Activated naive CD8-positive, alpha-beta T cell treated with anti-CD3 and anti-CD28 coated beads, Interleukin-2, amount 50 U/mL, for 24 hours (primary cell): Measurements from ENCODE around the gene FRMPD4.

Source experiments
- ATAC-seq: fragments of 150-1000 bp; cut with Tn5 transposase; one replicate; pipeline ENCODE4 v1.10.0; 2021
- DNase-seq: peaks from one replicate; pipeline ENCODE4 v3.0.0; 2021
- H3K27ac Mint-ChIP-seq: one replicate; pipeline ENCODE4 v1.8.0; 2021; ENCODE audit warnings: mild to moderate bottlenecking, mixed read lengths
- H3K27me3 Mint-ChIP-seq: one replicate; pipeline ENCODE4 v1.8.0; 2021; ENCODE audit warnings: mixed read lengths
- H3K36me3 Mint-ChIP-seq: one replicate; pipeline ENCODE4 v1.8.0; 2021; ENCODE audit warnings: low read depth, mixed read lengths
- H3K4me1 Mint-ChIP-seq: one replicate; pipeline ENCODE4 v1.8.0; 2021; ENCODE audit warnings: mixed read lengths
- H3K4me3 Mint-ChIP-seq: one replicate; pipeline ENCODE4 v1.8.0; 2021; ENCODE audit warnings: mild to moderate bottlenecking, moderate library complexity, mixed read lengths
- H3K9me3 Mint-ChIP-seq: one replicate; pipeline ENCODE4 v1.8.0; 2021; ENCODE audit warnings: mixed read lengths

FRMPD4 gene

GRCh38 chrX:12237131-12237530 lies 98.9 kb downstream of the FRMPD4 start:
- H3K4me3 Mint-ChIP-seq: no peak overlapping the region
- H3K27me3 Mint-ChIP-seq: no peaks in the 10 kb centered on the region
- no peaks in the 10 kb centered on the region for H3K9me3 Mint-ChIP-seq
- H3K4me1 Mint-ChIP-seq: no peaks in the 10 kb centered on the region
- no peaks in the 10 kb centered on the region for H3K36me3 Mint-ChIP-seq
- no peak for ATAC-seq
- H3K27ac Mint-ChIP-seq: no peak overlapping the region
- DNase-seq: no peak

- Mint-ChIP-seq H3K4me3 (no peak overlapping the region), H3K9me3 (no peaks in the 10 kb centered on the region), H3K36me3 (no peaks in the 10 kb centered on the region), H3K4me1 (no peaks in the 10 kb centered on the region), H3K27me3 (no peaks in the 10 kb centered on the region), H3K27ac (no peak overlapping the region)
- no peak for ATAC-seq
- DNase-seq: no peak
Measured at GRCh38 chrX:12237771-12238170, 99.5 kb downstream of the FRMPD4 start.

DNA sequence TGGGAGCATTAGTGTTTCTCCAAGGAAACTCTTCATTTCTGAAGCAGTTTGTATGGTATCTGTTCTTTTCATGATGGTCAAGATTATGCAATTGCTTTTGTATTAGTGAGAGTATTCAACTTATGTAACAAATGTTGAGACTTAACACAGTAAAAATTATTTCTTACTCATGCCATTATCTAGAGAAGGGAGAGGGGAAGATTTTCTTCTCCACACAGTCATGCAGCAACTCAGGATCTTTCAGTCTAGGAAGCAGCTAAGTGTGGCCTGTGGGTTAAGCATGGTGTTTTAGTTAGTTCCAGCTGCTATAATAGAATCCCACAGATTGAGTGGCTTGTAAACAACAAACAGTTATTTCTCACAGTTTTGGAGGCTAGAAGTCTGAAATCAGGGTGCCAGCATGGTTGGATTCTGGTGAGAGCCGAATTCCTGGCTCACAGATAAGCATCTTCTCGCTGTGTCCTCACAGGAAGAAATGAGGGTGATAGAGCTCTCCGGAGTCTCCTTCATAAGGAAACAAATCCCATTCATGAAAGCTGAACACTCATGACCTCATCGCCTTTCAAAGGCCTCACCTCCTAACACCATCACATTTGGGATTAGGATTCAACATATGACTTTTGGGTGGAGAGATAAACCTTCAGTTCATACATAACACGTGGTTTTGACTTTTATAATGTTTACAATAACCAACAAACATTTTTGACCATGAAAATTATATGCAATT lies 101.2 kb downstream of the FRMPD4 start:
- no peaks in the 10 kb centered on the region for H3K9me3 Mint-ChIP-seq
- H3K4me3 Mint-ChIP-seq: no peak overlapping the region
- no peak for ATAC-seq
- no peak overlapping the region for H3K27ac Mint-ChIP-seq
- H3K27me3 Mint-ChIP-seq: no peaks in the 10 kb centered on the region
- H3K36me3 Mint-ChIP-seq: no peaks in the 10 kb centered on the region
- no peak for DNase-seq
- no peaks in the 10 kb centered on the region for H3K4me1 Mint-ChIP-seq

GRCh38 chrX:12240491-12240890 lies 102.2 kb downstream of the FRMPD4 start:
- no peaks in the 10 kb centered on the region for H3K36me3 Mint-ChIP-seq
- no peaks in the 10 kb centered on the region for H3K9me3 Mint-ChIP-seq
- no peaks in the 10 kb centered on the region for H3K4me1 Mint-ChIP-seq
- H3K27ac Mint-ChIP-seq: no peak overlapping the region
- no peak for ATAC-seq
- no peaks in the 10 kb centered on the region for H3K27me3 Mint-ChIP-seq
- DNase-seq: no peak
- no peak overlapping the region for H3K4me3 Mint-ChIP-seq

DNA sequence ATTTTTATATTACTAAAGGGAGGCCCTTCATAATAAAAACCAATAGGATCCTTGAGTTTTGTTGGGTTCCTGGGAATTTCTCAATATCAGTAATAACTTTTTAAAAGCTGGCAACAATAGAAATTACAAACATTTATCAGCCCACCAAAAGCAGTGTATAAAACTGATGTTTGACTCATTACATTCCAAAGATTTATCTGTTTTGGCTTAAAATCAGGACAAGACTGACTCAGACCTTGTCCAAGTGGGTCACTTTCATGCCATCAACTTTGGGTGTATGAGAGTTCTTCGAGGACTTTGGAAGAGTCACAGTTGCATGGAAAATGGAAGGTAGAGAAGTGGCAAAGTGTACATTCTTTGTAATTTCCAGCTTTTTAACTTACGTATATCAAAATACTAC lies 102.8 kb downstream of the FRMPD4 start:
- no peaks in the 10 kb centered on the region for H3K27me3 Mint-ChIP-seq

DNA sequence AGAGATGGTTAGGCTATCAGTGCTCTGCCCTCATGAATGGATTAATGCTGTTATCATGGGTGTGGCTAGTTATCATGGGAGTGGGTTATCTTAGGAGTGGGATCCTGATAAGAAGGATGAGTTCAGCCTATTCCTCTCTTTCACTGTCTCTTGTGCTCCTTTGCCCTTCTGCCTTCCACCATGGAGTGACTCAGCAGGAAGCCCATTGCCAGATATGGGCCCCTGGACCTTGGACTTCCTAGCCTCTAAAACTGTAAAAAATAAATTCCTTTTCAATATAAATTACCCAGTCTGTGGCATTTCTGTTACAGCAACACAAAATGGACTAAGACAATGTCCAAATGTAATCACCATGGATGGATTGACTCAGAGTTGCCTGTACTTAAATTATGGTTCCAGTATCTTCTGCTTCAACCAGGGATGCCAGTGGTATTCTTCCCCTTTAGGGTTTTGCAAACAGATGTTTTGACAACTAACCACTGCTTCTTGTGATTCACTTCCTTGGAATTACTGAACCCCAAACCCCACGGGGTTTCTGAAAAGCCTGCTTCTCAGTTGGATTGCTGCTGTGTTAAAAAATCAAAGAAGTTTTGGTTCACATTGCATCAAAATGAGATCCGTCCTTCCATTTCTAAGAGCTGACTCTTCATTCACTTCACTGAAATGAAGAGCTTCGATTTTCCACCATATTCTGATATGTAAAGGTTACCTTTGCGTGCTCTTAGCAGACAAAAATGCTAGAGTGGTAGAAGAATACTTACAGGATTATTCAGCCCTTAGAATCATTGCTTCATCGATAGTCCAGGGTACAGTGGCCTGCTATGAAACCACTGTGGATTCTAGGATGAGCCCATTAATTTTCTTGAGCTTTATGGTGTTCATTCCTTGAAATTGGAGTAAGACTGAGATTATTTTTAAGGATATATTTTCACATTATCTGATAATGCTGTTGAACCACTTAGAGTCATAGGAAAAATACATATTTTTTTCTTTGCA lies 107.7 kb downstream of the FRMPD4 start:
- no peaks in the 10 kb centered on the region for H3K36me3 Mint-ChIP-seq
- H3K27me3 Mint-ChIP-seq: no peaks in the 10 kb centered on the region
- no peak overlapping the region for H3K4me3 Mint-ChIP-seq
- ATAC-seq: no peak
- DNase-seq: no peak
- H3K4me1 Mint-ChIP-seq: no peaks in the 10 kb centered on the region
- no peaks in the 10 kb centered on the region for H3K9me3 Mint-ChIP-seq
- no peak overlapping the region for H3K27ac Mint-ChIP-seq

More for the DNA sequence above, 102.8 kb downstream of the FRMPD4 start:
- H3K9me3 Mint-ChIP-seq: no peaks in the 10 kb centered on the region
- H3K4me3 Mint-ChIP-seq: no peak overlapping the region
- no peak overlapping the region for H3K27ac Mint-ChIP-seq
- H3K36me3 Mint-ChIP-seq: no peaks in the 10 kb centered on the region
- DNase-seq: no peak
- ATAC-seq: no peak
- H3K4me1 Mint-ChIP-seq: no peaks in the 10 kb centered on the region

DNA sequence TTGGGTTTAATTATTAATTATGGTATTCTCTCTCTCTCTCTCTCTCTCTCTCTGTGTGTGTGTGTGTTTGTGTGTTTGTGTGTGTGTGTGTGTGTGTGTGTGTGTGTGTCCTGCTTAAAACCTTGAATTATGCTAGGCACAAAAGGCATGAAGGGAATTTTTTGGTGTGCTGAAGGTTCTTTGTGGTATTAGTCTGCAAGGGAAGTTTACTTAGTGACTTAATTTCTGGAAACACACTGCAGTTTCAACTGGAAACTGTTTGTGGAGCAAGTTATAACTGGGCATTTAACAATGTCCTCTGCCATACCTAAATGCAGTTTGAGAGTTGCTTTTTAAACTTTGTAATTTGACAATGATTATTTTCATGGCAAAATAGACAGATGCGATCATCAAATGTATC lies 111.7 kb downstream of the FRMPD4 start:
- DNase-seq (no peak), ATAC-seq (no peak)
- Mint-ChIP-seq H3K27me3 (no peaks in the 10 kb centered on the region), H3K4me3 (no peak overlapping the region), H3K27ac (no peak overlapping the region), H3K4me1 (no peaks in the 10 kb centered on the region), H3K36me3 (no peaks in the 10 kb centered on the region), H3K9me3 (no peaks in the 10 kb centered on the region)

DNA sequence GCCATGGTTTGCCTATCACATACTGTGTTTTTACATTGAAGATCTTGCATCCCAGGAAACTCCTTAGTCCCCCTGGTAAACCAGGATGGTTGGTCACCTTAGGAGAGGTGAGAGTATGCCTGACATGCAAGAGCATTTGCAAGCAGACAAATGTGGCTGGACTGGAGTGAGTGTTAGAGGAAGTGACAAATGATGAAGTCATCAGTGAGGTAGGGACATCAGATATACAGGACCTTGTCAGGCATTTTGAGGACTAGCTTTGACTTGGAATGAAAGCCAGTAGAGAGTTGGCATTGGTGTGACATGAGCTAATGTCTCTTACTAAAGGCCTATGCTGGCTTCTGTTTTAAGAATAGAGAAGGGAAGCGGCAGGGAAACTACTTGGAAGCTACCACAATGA lies 124.9 kb downstream of the FRMPD4 start:
- H3K4me3 Mint-ChIP-seq: no peak overlapping the region
- ATAC-seq (no peak), DNase-seq (no peak)
- no peaks in the 10 kb centered on the region for H3K9me3 Mint-ChIP-seq
- peaks cover 4% of the 10 kb centered on the region for H3K27me3 Mint-ChIP-seq
- no peak overlapping the region for H3K27ac Mint-ChIP-seq
- no peaks in the 10 kb centered on the region for H3K4me1 Mint-ChIP-seq
- H3K36me3 Mint-ChIP-seq: no peaks in the 10 kb centered on the region

DNA sequence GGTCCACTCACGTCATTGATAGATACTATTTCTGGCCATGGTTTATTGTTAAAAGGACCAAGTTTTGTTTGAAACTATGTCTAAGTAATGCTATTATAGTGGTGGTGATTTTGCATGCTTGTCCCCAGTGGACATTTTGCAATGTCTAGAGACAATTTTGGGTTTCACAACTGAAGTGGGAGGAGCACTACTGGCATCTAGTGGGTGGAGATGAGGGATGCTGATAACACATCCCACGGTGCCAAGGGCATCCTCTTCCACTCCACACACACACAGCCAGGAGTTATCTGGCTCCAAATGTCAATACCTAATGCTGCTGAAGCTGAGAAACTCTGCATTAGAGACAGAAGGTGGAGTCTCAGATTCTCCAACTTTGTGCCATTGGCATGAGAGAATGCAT lies 131.2 kb downstream of the FRMPD4 start:
- no peak overlapping the region for H3K27ac Mint-ChIP-seq

GRCh38 chrX:12278151-12278550 lies 139.9 kb downstream of the FRMPD4 start:
- ATAC-seq: no peak
- no peaks in the 10 kb centered on the region for H3K36me3 Mint-ChIP-seq
- H3K27ac Mint-ChIP-seq: no peak overlapping the region
- no peak overlapping the region for H3K4me3 Mint-ChIP-seq
- no peaks in the 10 kb centered on the region for H3K27me3 Mint-ChIP-seq
- no peak for DNase-seq
- H3K9me3 Mint-ChIP-seq: no peaks in the 10 kb centered on the region
- no peaks in the 10 kb centered on the region for H3K4me1 Mint-ChIP-seq

More for the DNA sequence above, 131.2 kb downstream of the FRMPD4 start:
- Mint-ChIP-seq H3K9me3 (no peaks in the 10 kb centered on the region), H3K36me3 (no peaks in the 10 kb centered on the region), H3K27me3 (no peaks in the 10 kb centered on the region), H3K4me3 (no peak overlapping the region), H3K4me1 (no peaks in the 10 kb centered on the region)
- DNase-seq (no peak), ATAC-seq (no peak)

DNA sequence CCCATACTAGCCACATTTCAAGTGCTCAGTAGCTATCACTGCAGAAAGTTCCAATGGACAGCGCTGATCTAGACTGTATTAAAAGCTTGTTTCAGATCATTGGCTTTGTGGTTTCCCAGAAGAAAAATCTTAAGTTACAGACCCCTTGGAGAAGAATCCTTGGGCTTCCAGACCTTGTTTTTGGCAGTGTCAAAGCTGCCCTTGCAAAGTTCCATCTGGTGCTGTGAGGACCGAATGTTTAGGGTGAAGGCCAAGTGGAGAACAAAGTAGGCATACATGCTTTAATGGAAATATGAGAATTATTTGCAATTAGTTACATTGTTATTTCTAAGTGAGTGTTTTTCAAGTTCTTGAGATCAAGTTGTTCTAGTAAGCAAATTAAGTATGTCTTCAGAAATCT lies 144.7 kb downstream of the FRMPD4 start:
- Mint-ChIP-seq H3K4me1 (no peaks in the 10 kb centered on the region), H3K36me3 (no peaks in the 10 kb centered on the region), H3K27me3 (no peaks in the 10 kb centered on the region), H3K4me3 (no peak overlapping the region), H3K9me3 (no peaks in the 10 kb centered on the region), H3K27ac (no peak overlapping the region)
- DNase-seq (no peak), ATAC-seq (no peak)

DNA sequence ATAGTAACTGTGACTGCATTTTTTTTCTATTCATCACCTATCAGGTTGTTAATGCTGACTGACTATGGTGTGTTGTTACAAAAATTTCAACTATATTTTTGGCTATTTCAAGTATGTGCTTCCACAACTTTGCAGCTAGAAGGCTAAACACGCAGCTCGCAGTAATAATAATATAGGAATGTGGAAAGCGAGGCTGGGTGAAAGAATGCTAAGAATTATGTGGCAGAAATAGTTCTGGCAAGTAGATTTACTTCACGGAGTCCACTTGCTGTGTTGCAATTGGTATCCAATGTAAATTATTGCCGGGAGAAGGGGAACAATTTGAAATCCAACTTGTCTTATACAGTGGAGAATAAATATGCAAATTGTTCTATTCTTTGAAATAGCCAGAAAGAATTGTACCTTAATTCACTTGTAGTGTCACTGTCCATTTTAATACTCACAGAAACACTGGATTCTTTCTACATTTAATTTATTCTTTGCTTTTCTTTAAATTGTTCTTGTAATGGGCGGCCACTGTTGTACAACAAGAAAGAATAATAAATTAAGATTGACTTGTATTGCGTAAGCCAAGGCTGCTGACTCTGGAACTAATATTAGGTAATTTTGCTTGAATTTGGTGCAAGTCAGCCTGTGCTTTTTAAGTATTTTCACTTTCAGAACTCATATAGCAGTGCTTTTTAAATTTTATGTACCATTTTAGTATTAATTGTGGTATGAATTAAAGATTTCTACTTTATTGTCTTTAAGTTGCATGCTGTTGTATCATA lies 154.9 kb downstream of the FRMPD4 start:
- H3K9me3 Mint-ChIP-seq: no peaks in the 10 kb centered on the region
- H3K4me3 Mint-ChIP-seq: no peak overlapping the region
- no peaks in the 10 kb centered on the region for H3K4me1 Mint-ChIP-seq
- no peaks in the 10 kb centered on the region for H3K36me3 Mint-ChIP-seq
- H3K27ac Mint-ChIP-seq: no peak overlapping the region
- DNase-seq (no peak), ATAC-seq (no peak)
- no peaks in the 10 kb centered on the region for H3K27me3 Mint-ChIP-seq

GRCh38 chrX:12297353-12297752 lies 159.1 kb downstream of the FRMPD4 start:
- no peaks in the 10 kb centered on the region for H3K36me3 Mint-ChIP-seq
- no peak overlapping the region for H3K27ac Mint-ChIP-seq
- no peaks in the 10 kb centered on the region for H3K27me3 Mint-ChIP-seq
- no peak overlapping the region for H3K4me3 Mint-ChIP-seq
- H3K4me1 Mint-ChIP-seq: no peaks in the 10 kb centered on the region
- DNase-seq: no peak
- no peak for ATAC-seq
- H3K9me3 Mint-ChIP-seq: no peaks in the 10 kb centered on the region

DNA sequence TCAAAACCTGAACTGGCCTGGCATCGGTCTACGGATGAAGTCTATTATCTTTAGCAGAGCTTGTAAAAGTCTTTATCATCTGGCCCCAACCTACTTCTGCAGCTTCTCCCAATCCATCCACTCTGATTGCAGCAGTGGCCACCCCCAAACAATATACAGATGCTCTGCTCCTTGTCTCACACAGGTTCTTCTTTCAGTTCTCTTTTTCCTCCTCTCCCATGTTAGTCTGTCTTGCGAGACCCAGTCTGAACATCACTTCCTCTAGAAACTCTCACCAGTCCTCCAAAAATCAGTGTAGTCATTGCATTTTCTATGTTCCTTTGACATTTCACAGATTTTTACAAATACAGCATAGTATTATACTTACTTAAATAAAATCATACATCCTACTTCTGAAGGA lies 163.0 kb downstream of the FRMPD4 start:
- no peak for ATAC-seq
- H3K9me3 Mint-ChIP-seq: no peaks in the 10 kb centered on the region
- no peak for DNase-seq
- H3K27me3 Mint-ChIP-seq: no peaks in the 10 kb centered on the region
- H3K27ac Mint-ChIP-seq: no peak overlapping the region
- no peaks in the 10 kb centered on the region for H3K4me1 Mint-ChIP-seq
- H3K4me3 Mint-ChIP-seq: no peak overlapping the region
- H3K36me3 Mint-ChIP-seq: no peaks in the 10 kb centered on the region
